ENCODE results near the gene GP9.
"Not testable (repeated sequence)": the region's sequence is repeated elsewhere in the genome, so short reads cannot be mapped to it uniquely, and the experiment has no call there.

The GP9 gene

DNA sequence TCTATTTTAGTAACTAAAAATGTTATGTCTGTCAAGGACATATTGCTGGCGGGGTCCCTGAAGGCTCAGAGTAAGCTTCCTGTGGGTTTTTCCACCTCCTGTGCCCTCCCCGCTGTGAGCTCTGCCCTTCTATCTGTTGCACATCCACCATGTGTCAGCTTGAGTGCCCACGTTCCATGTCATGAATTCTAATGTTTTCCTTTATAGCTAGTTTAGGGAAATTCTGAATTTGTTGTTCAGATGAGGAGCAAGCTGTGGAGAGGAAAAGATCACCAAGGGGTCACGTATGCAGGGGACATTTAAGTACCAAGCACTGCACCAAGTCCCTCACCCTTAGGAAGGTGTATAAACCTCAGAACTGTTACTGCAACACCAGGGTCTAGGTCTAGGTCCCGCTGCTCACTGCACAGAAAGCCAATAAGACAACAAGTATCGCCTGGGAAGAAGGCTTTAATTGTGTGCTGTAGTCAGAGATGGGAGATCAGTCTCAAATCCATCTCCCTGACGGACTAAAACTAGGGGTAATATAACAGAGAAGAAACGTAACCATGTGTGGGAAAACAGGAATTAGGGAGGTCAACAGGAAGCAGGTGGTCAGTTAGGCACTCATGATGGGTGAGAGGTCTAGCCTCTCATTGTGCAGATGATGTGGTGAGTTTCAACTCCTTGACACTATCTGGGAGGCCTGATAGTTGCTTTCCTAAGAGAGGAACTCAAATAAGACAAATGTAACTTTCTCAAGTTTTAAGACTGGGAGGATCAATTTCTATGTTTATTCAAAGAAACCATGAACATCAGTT lies 9.7 kb downstream of the GP9 start:
- DNase-seq (ENCODE audit: low read depth), result no peak

DNA sequence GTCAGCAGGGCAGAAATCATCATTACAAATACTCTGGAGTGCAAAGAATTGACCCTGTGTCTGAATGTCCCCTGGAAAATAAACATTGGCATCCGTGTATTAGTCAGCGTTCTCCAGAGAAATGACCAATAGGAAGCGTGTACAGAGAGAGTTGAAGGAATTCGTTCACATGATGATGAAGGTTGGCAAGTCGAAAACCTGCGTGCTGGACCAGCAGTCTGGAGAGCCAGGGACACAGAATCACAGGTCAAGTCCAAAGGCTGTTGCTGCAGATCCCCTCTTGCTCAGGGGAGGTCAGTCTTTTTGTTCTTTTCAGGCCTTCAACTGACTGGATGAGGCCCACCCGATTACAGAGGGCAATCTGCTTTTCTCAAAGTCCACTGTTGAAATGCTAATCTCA lies 16.6 kb downstream of the GP9 start:
- no peak for DNase-seq (ENCODE audit: low read depth)

GRCh38 chr3:129078510-129078909 lies 17.9 kb downstream of the GP9 start:
- no peak for DNase-seq (ENCODE audit: low read depth)

- no peak for DNase-seq (ENCODE audit: low read depth)
Measured at GRCh38 chr3:129081503-129081902, 20.9 kb downstream of the GP9 start.

GRCh38 chr3:129082026-129082425 lies 21.4 kb downstream of the GP9 start:
- no peak for DNase-seq (ENCODE audit: low read depth)

GRCh38 chr3:129084501-129084900 lies 23.9 kb downstream of the GP9 start:
- no peak for DNase-seq (ENCODE audit: low read depth)

GRCh38 chr3:129085165-129085715 lies 24.7 kb downstream of the GP9 start:
- DNase-seq (ENCODE audit: low read depth), result no peak

- no peak for DNase-seq (ENCODE audit: low read depth)
Measured at GRCh38 chr3:129085818-129086217, 25.2 kb downstream of the GP9 start.

DNA sequence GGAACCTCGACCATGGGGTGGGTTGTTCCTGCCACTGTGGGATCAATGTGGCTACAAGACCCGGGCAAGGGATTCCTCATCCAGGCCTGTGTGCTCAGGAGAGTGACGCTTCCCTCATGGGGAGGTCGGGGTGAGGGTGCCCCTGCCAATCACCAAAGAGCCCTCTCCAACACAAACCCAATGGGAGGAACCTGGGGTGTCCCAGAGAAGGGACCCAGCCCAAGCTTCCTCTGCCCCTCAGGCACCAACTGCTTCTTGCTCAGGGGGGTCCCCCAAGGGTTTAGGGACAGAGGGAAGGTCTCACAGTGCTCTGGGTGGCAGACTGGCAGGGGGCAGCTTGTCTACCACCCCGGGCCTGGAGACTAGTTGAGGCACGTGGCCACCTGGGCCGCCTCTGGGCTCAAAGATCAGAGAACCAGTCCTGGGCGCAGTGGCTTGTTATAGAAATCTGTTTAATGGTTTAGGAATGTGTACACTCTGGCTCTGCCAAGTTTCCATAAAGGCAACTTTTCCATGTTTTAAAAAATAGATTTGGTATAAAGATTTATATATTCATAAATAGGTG lies 26.6 kb downstream of the GP9 start:
- no peak for DNase-seq (ENCODE audit: low read depth)

DNA sequence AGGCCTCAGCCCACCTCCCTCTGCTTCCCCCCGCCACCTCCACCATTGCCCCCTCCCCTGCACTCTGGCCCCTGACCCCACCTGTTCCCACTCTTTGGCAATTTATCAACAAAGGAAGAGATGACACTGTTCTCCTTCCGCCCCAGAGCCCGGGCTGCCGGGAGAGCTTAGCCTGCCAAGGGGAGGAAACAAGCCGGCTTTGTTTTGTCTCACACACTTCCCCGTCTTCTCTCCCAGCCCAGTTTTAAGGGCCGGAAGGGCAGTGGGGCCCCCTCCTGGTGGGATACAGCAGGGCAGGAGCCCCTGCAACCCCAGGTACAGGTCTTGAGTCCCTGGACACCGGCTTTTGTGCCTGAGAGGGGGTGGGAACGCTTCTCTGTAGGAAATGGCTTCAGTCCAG lies 27.3 kb downstream of the GP9 start:
- DNase-seq (ENCODE audit: low read depth), result not testable (repeated sequence)

GRCh38 chr3:129088312-129088711 lies 27.7 kb downstream of the GP9 start:
- DNase-seq (ENCODE audit: low read depth), result not testable (repeated sequence)

DNA sequence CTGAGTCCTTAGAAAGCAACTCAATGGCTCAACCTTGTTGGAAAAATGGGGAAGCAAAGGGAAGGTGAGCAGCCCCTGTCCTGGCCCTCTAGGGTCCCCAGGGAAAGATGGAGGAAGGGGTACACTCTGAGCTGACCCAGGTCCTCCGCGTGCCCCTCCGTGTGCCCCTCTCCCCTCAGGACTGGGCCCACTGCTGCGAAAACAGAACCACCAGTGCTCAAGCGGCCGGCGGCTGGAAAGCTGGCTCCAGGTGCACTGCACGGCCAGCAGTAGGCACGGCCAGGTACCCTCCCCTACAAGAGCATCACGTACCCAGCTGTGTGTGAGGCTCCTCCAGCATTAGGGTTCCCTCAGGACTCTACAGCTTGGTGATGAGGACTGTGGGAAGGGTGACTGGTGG lies 34.7 kb downstream of the GP9 start:
- DNase-seq (ENCODE audit: low read depth), result no peak

- DNase-seq (ENCODE audit: low read depth), result no peak
Measured at GRCh38 chr3:129100274-129100673, 39.7 kb downstream of the GP9 start.

- DNase-seq (ENCODE audit: low read depth), result no peak
Measured at GRCh38 chr3:129101370-129102138, 41.0 kb downstream of the GP9 start.

DNA sequence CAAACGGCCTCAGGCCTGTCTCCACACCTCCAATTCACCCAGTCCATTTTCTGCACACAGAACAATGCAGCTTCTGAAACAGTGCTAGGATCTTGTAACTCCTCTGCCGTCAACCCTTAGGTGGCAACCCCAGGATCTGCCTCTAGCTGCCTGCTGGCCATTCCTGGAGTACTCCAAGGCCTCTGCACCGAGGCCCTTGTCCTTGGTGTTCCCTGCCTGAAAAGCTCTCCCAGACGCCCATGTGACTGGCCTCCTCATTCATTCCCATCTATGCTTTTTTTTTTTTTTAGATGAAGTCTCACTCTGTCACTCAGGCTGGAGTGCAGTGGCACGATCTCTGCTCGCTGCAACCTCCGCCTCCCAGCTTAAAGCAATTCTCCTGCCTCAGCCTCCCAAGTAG lies 42.7 kb downstream of the GP9 start:
- no peak for DNase-seq (ENCODE audit: low read depth)

DNA sequence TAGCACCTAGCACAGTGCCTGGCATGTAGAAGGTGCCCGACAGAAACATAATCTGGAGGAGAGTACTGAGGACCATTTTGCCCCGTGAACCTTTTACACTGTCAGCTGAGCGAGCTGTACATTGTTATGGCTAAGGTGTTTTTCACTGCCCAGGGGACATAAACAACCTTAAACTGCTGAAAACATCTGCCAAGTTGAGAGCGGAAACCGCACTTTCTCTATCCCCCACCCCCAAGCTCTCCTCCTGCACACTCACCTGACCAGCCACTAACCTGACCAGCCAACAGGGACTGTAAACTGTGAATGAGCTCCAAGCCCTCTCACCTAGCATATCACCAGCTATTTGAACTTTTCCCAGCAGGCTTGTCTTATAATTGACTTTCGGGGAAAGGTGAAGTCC lies 43.5 kb downstream of the GP9 start:
- DNase-seq (ENCODE audit: low read depth), result no peak

DNA sequence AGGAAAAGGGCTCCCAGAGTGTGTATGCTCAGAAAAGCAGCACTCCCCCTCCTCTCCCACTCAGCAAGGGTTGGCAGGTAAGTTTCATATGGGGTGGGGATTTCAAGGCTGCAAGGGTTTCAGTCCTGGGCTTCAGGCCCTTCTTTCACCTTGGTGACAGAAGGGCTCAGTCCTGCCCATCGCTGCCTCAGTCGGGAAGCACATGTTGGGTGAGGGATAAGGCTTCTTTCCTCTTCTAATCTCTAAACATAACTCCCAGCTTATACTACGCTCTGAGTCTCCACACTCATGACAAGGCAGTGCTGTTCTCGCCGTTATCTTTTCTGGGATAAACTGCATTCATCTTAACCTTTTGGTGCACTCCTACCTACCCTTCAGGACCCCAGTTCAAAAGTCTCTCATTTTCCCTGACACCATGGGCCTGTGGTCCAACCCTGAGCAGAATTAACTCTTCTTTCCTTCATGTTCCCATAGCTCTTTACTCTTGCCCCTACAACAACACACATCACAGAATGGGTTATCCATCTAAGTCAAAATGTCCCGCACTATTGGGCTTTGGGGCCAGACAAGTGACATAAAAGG lies 44.0 kb downstream of the GP9 start:
- DNase-seq (ENCODE audit: low read depth), result no peak

DNA sequence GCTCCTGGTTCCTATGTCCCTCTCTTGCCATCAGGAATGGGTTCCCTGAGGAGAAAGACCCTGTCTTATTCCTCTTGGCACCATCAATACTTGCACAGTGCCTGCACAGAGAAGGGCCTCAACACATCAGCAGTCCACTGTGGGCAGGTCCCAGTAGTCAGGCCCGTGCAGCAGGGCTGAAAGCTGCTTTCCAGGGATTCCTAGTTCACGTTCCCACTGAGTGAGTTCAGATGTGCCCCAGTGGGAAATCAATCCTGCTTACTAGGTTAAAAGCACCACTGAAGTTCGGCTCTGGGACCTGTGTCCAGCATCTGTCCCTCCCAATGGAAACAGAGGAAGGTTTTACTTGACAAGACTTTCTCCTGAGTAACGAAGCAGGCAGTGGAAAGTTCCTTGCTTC lies 45.3 kb downstream of the GP9 start:
- no peak for DNase-seq (ENCODE audit: low read depth)

DNA sequence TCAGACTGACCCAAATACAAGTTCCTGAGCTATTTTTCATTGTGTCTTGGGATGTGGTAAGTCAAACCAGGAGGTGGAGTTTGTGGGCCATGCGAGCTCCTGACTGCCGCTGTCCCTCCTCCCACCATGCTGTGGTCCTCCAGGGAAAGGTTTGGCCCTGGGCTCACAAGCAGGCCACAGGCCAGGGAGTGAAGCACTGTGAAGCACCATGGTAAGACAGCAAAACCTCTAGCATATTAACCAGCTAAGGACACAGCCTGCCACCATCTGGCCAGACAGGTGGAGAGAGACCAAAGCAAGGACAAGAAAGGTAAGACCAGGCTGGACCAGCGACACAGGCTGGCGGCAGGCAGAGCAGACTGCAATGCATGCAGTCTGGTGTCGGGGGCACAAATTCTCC lies 45.7 kb downstream of the GP9 start:
- no peak for DNase-seq (ENCODE audit: low read depth)

DNA sequence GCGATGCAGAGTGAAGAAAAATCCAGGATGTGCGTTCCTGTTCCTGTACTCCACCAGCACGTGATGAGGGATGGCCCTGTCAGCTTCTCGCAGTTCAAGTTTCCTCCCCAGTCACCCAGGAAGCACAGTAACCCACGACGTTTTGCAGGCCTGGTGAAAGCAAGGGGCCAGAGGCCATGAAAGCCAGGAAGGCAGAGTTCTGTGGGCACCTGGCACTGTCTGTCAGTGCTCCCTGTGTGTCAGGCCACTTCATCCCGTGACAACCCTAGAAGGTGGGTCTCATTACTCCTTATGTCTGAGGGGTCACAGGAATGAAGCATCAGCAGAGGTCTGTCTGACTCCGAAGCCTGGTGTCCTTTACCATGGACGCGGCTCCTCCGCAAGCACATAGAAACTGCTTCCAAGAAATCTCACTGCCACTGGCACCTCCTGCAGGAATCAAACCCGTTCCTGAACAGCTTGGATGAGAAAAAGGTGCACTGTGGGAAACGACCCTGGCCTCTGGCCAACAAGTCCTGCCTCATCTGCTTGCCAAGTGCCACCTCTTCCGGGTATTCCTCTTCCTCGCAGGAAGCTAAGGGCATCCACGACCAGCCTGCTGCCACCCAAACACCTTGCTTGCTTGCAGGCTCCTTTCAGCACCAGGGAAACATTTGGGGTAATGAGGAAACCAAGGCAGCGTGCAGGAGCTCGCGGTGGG lies 46.4 kb downstream of the GP9 start:
- no peak for DNase-seq (ENCODE audit: low read depth)

DNA sequence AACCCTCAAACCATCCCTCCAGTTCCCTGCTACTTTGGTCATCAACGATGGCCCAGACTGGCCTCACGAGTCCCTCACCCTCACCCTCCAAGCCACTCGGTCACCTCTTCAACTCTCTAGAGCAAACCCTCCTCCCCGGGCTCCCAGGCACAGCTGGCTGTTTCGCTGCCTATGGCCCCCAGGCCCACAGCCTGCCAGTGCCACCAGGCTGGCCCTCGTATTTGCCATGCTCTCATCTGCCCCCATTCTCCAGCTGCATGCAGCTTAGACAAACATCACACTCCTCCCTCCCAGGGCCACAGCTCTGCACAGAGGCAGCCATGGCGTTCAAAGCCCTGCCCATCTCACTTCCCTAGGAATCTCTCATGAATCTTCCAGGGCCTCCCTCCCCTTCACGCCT lies 47.2 kb downstream of the GP9 start:
- DNase-seq (ENCODE audit: low read depth), result no peak

All from T follicular helper cell (primary cell).